ENCODE data around the gene NGEF.

NGEF gene

GRCh38 chr2:232970051-232970450, 43.0 kb downstream of the NGEF start:
- DNase-seq (ENCODE audit: low spot score) = no peak

- no peak for DNase-seq (ENCODE audit: low spot score)
These were observed 45.6 kb downstream of the NGEF start for GRCh38 chr2:232967474-232967873.

- DNase-seq (ENCODE audit: low spot score) = no peak
These were observed 46.9 kb downstream of the NGEF start for GRCh38 chr2:232966122-232966521.

GRCh38 chr2:232963913-232964312, 49.1 kb downstream of the NGEF start:
- no peak for DNase-seq (ENCODE audit: low spot score)

- DNase-seq (ENCODE audit: low spot score) = no peak
These were observed 52.2 kb downstream of the NGEF start for GRCh38 chr2:232960862-232961261.

- DNase-seq (ENCODE audit: low spot score) = no peak
These were observed 53.9 kb downstream of the NGEF start for GRCh38 chr2:232959139-232959538.

- DNase-seq (ENCODE audit: low spot score) = no peak
These were observed 55.4 kb downstream of the NGEF start for GRCh38 chr2:232957657-232958090.

GRCh38 chr2:232955856-232956255, 57.2 kb downstream of the NGEF start:
- no peak for DNase-seq (ENCODE audit: low spot score)

GRCh38 chr2:232954691-232955090, 58.4 kb downstream of the NGEF start:
- no peak for DNase-seq (ENCODE audit: low spot score)

GRCh38 chr2:232951891-232952290, 61.2 kb downstream of the NGEF start:
- no peak for DNase-seq (ENCODE audit: low spot score)

GRCh38 chr2:232951181-232951580, 61.9 kb downstream of the NGEF start:
- DNase-seq (ENCODE audit: low spot score) = no peak

- DNase-seq (ENCODE audit: low spot score) = no peak
These were observed 62.3 kb downstream of the NGEF start for GRCh38 chr2:232950751-232951150.

GRCh38 chr2:232949016-232949415, 64.0 kb downstream of the NGEF start:
- no peak for DNase-seq (ENCODE audit: low spot score)

GRCh38 chr2:232942831-232943230, 70.2 kb downstream of the NGEF start:
- DNase-seq (ENCODE audit: low spot score) = no peak

- DNase-seq (ENCODE audit: low spot score) = no peak
These were observed 71.0 kb downstream of the NGEF start for GRCh38 chr2:232941912-232942594.

- DNase-seq (ENCODE audit: low spot score) = no peak
These were observed 71.7 kb downstream of the NGEF start for GRCh38 chr2:232941400-232941799.

GRCh38 chr2:232940724-232941123, 72.3 kb downstream of the NGEF start:
- no peak for DNase-seq (ENCODE audit: low spot score)

- DNase-seq (ENCODE audit: low spot score) = no peak
These were observed 75.7 kb downstream of the NGEF start for GRCh38 chr2:232937278-232937906.

- DNase-seq (ENCODE audit: low spot score) = no peak
These were observed 81.4 kb downstream of the NGEF start for GRCh38 chr2:232931636-232932035.

- DNase-seq (ENCODE audit: low spot score) = no peak
These were observed 83.0 kb downstream of the NGEF start for GRCh38 chr2:232930059-232930400.

- DNase-seq (ENCODE audit: low spot score) = no peak
These were observed 83.6 kb downstream of the NGEF start for GRCh38 chr2:232929303-232930058.

GRCh38 chr2:232928551-232929302, 84.3 kb downstream of the NGEF start:
- DNase-seq (ENCODE audit: low spot score) = no peak

Measured in hematopoietic multipotent progenitor cell treated with erythropoietin and hydrocortisone succinate and interleukin-3 and kit ligand, for 17 days (in vitro differentiated cells).